ENCODE data around the gene MBTPS2.

Gene MBTPS2

DNA sequence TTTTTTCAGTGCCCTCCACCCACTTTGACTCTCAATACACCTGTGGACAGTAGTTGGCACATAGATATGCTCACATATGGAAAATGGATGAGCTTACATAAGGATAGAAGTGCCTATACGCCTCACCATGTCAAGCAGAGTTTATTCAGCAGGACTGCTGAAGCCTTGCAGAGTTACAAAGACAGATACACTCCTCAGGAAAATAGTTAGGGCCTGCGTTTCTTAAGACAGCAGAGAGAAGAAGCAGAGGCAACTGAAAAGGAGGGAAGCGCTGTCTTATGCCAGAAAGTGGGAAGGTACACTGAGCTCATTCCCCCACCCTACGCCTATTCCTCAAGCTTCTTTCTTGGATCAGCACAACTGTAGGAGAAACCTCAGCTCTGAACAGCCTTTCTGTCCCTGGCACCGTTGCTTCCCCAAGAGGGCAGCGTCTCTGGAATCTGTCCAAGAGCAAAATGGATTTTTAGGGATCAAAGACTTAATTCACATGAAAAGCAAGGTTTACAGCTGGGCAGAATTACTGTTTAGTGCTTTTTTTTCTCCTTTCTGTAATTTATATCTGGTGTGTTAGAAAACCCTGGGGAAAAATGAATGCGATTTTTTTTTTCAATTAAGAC, 37.3 kb upstream of the MBTPS2 start:
- no peak overlapping the region for H4K8ac ChIP-seq (ENCODE audit: low read depth, low read length)
- no peaks in the 10 kb centered on the region for H3K9me3 ChIP-seq (replicated peaks in 1 of 2; ENCODE audit: control insufficient read depth in 2 of 2, insufficient read depth in 1 of 2, low read depth in 1 of 2, low read length in 2 of 2)
- no CpG with 5 or more reads among the region's 7 CpGs for WGBS, 2 donors (ENCODE audit: extremely low coverage in 2 of 2, insufficient read length in 2 of 2, insufficient replicate concordance in 1 of 2)

DNA sequence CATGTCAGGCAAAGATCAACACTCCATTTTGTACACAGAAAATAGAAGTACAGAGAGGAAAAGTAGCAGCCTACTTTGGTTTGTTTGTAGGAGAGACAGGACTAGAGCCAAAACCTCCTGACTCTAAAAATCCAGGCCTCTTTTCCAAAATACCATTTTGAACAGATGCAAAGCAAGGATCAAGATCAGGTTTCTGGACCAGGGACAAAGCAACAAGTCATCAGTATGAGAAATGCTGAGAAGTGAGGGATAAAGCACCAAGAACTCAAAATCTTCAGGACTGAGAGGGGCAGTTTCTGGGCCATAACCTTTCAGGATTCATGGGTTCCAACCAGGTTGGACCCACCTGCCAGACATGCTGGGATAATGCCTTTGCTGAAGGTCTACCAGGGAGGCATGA, 36.6 kb upstream of the MBTPS2 start:
- Histone ChIP-seq H2BK15ac (ENCODE audit: low read length) (no peak overlapping the region), H3K18ac (ENCODE audit: low read length) (no peak overlapping the region), H2BK5ac (ENCODE audit: low read length) (no peak overlapping the region), H3K9ac (ENCODE audit: low read depth, low read length, poor library complexity) (no peak overlapping the region), H2AK5ac (ENCODE audit: low read depth, low read length) (no peak overlapping the region), H3K4me2 (ENCODE audit: insufficient read depth, low read length, poor library complexity, severe bottlenecking) (no peak overlapping the region), H3K27ac (replicated peaks; ENCODE audit: low read length) (no peak overlapping the region), H3K4ac (ENCODE audit: low read length) (no peak overlapping the region), H3K14ac (ENCODE audit: low read length) (no peak overlapping the region), H3K4me1 (ENCODE audit: control insufficient read depth in 2 of 2, insufficient read depth in 1 of 2, low read depth in 1 of 2, low read length in 2 of 2) (no peaks in the 10 kb centered on the region), H2BK12ac (ENCODE audit: low read length) (no peak overlapping the region), H2BK120ac (ENCODE audit: low read depth, low read length) (no peak overlapping the region), H3K23ac (ENCODE audit: low read depth, low read length, poor library complexity) (no peak overlapping the region), H3K27me3 (ENCODE audit: control insufficient read depth in 3 of 3, insufficient read depth in 3 of 3, low read depth in 1 of 3, low read length in 3 of 3) (no peaks in the 10 kb centered on the region), H3K36me3 (replicated peaks in 1 of 2; ENCODE audit: control insufficient read depth in 2 of 2, insufficient read depth in 2 of 2, low read length in 2 of 2) (no peaks in the 10 kb centered on the region), H4K91ac (ENCODE audit: low read depth, low read length, poor library complexity) (no peak overlapping the region), H4K8ac (ENCODE audit: low read depth, low read length) (no peak overlapping the region), H2AFZ (ENCODE audit: low read length) (peak overlapping the region; percentile 38), H3K79me1 (ENCODE audit: low read depth, low read length) (no peaks in the 10 kb centered on the region), H3K4me3 (ENCODE audit: low read length in 2 of 2) (no peak overlapping the region), H3K9me3 (replicated peaks in 1 of 2; ENCODE audit: control insufficient read depth in 2 of 2, insufficient read depth in 1 of 2, low read depth in 1 of 2, low read length in 2 of 2) (no peaks in the 10 kb centered on the region)
- no peak for DNase-seq (ENCODE audit: low spot score)

More for the DNA sequence above, 37.3 kb upstream of the MBTPS2 start:
- DNase-seq (ENCODE audit: low spot score) = no peak
- Histone ChIP-seq H3K9ac (ENCODE audit: low read depth, low read length, poor library complexity) (peak overlapping the region; percentile 30), H3K23ac (ENCODE audit: low read depth, low read length, poor library complexity) (no peak overlapping the region), H3K4me2 (ENCODE audit: insufficient read depth, low read length, poor library complexity, severe bottlenecking) (no peak overlapping the region), H2BK120ac (ENCODE audit: low read depth, low read length) (no peak overlapping the region), H3K4me1 (ENCODE audit: control insufficient read depth in 2 of 2, insufficient read depth in 1 of 2, low read depth in 1 of 2, low read length in 2 of 2) (no peaks in the 10 kb centered on the region), H4K91ac (ENCODE audit: low read depth, low read length, poor library complexity) (no peak overlapping the region), H3K4me3 (ENCODE audit: low read length in 2 of 2) (no peak overlapping the region), H2BK15ac (ENCODE audit: low read length) (no peak overlapping the region), H3K27me3 (ENCODE audit: control insufficient read depth in 3 of 3, insufficient read depth in 3 of 3, low read depth in 1 of 3, low read length in 3 of 3) (no peaks in the 10 kb centered on the region), H3K36me3 (replicated peaks in 1 of 2; ENCODE audit: control insufficient read depth in 2 of 2, insufficient read depth in 2 of 2, low read length in 2 of 2) (no peaks in the 10 kb centered on the region), H2BK5ac (ENCODE audit: low read length) (no peak overlapping the region), H3K27ac (replicated peaks; ENCODE audit: low read length) (no peak overlapping the region), H3K4ac (ENCODE audit: low read length) (no peak overlapping the region), H3K18ac (ENCODE audit: low read length) (no peak overlapping the region), H2AFZ (ENCODE audit: low read length) (peak overlapping the region; percentile 34), H2AK5ac (ENCODE audit: low read depth, low read length) (no peak overlapping the region), H2BK12ac (ENCODE audit: low read length) (no peak overlapping the region), H3K79me1 (ENCODE audit: low read depth, low read length) (no peaks in the 10 kb centered on the region), H3K14ac (ENCODE audit: low read length) (no peak overlapping the region)

DNA sequence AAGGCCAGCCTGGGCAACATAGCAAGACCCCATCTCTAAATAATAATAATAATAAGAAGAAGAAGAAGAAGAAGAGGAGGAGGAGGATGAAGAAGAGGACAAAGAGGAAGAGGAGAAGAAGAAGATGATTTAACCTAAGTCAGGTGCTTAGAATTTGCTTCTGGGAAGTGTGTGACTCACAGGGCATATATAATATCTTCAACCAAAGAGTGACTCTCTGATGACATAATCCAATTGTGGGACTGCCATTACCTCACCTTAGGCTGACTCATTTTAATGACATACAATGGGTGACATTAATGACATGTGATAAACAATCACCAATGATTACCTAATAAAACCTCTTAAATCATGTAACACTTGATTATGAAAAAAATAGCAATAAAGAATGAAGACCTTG, 32.7 kb upstream of the MBTPS2 start:
- no peak for DNase-seq (ENCODE audit: low spot score)
- Histone ChIP-seq H2AFZ (ENCODE audit: low read length) (no peak overlapping the region), H3K9me3 (replicated peaks in 1 of 2; ENCODE audit: control insufficient read depth in 2 of 2, insufficient read depth in 1 of 2, low read depth in 1 of 2, low read length in 2 of 2) (no peaks in the 10 kb centered on the region), H2BK5ac (ENCODE audit: low read length) (no peak overlapping the region), H4K8ac (ENCODE audit: low read depth, low read length) (no peak overlapping the region), H4K91ac (ENCODE audit: low read depth, low read length, poor library complexity) (no peak overlapping the region), H3K27me3 (ENCODE audit: control insufficient read depth in 3 of 3, insufficient read depth in 3 of 3, low read depth in 1 of 3, low read length in 3 of 3) (no peaks in the 10 kb centered on the region), H3K18ac (ENCODE audit: low read length) (no peak overlapping the region), H2AK5ac (ENCODE audit: low read depth, low read length) (no peak overlapping the region), H2BK15ac (ENCODE audit: low read length) (no peak overlapping the region), H2BK12ac (ENCODE audit: low read length) (no peak overlapping the region), H3K36me3 (replicated peaks in 1 of 2; ENCODE audit: control insufficient read depth in 2 of 2, insufficient read depth in 2 of 2, low read length in 2 of 2) (no peaks in the 10 kb centered on the region), H3K4me2 (ENCODE audit: insufficient read depth, low read length, poor library complexity, severe bottlenecking) (no peak overlapping the region), H3K4me1 (ENCODE audit: control insufficient read depth in 2 of 2, insufficient read depth in 1 of 2, low read depth in 1 of 2, low read length in 2 of 2) (no peaks in the 10 kb centered on the region), H3K4ac (ENCODE audit: low read length) (no peak overlapping the region), H3K9ac (ENCODE audit: low read depth, low read length, poor library complexity) (no peak overlapping the region), H3K23ac (ENCODE audit: low read depth, low read length, poor library complexity) (no peak overlapping the region), H3K79me1 (ENCODE audit: low read depth, low read length) (no peaks in the 10 kb centered on the region), H3K14ac (ENCODE audit: low read length) (no peak overlapping the region), H3K4me3 (ENCODE audit: low read length in 2 of 2) (no peak overlapping the region), H2BK120ac (ENCODE audit: low read depth, low read length) (no peak overlapping the region), H3K27ac (replicated peaks; ENCODE audit: low read length) (no peak overlapping the region)

DNA sequence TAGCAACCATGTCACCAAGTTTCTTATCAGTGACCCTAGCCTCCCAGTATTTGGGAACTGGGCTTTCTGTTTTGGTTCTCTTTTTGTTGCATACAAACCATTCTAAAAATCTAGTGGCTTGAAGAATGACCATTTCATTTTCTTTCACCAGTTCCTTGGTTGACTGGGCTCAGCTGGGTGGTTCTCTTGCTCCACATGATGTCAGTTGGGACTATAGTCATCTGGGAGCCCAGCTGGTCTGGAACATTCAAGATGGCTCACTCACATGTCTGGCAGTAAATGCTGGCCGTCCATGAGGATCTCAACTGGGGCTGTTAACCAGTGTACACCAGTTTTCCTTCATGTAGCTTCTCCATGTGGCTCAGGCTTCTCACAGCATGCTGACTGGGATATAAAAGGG, 27.6 kb upstream of the MBTPS2 start:
- Histone ChIP-seq H3K4me3 (ENCODE audit: low read length in 2 of 2) (no peak overlapping the region), H2BK5ac (ENCODE audit: low read length) (no peak overlapping the region), H3K27me3 (ENCODE audit: control insufficient read depth in 3 of 3, insufficient read depth in 3 of 3, low read depth in 1 of 3, low read length in 3 of 3) (no peaks in the 10 kb centered on the region), H4K91ac (ENCODE audit: low read depth, low read length, poor library complexity) (no peak overlapping the region), H3K14ac (ENCODE audit: low read length) (no peak overlapping the region), H3K4me1 (ENCODE audit: control insufficient read depth in 2 of 2, insufficient read depth in 1 of 2, low read depth in 1 of 2, low read length in 2 of 2) (peaks cover 2 to 19% of the 10 kb centered on the region in 2 donors), H3K18ac (ENCODE audit: low read length) (no peak overlapping the region), H4K8ac (ENCODE audit: low read depth, low read length) (no peak overlapping the region), H3K9ac (ENCODE audit: low read depth, low read length, poor library complexity) (no peak overlapping the region), H2BK12ac (ENCODE audit: low read length) (no peak overlapping the region), H3K79me1 (ENCODE audit: low read depth, low read length) (no peaks in the 10 kb centered on the region), H3K23ac (ENCODE audit: low read depth, low read length, poor library complexity) (no peak overlapping the region), H3K36me3 (replicated peaks in 1 of 2; ENCODE audit: control insufficient read depth in 2 of 2, insufficient read depth in 2 of 2, low read length in 2 of 2) (no peaks in the 10 kb centered on the region), H2AFZ (ENCODE audit: low read length) (no peak overlapping the region), H3K4ac (ENCODE audit: low read length) (no peak overlapping the region), H3K9me3 (replicated peaks in 1 of 2; ENCODE audit: control insufficient read depth in 2 of 2, insufficient read depth in 1 of 2, low read depth in 1 of 2, low read length in 2 of 2) (no peaks in the 10 kb centered on the region), H3K27ac (replicated peaks; ENCODE audit: low read length) (no peak overlapping the region), H2BK15ac (ENCODE audit: low read length) (no peak overlapping the region), H3K4me2 (ENCODE audit: insufficient read depth, low read length, poor library complexity, severe bottlenecking) (no peak overlapping the region), H2AK5ac (ENCODE audit: low read depth, low read length) (no peak overlapping the region), H2BK120ac (ENCODE audit: low read depth, low read length) (no peak overlapping the region)
- DNase-seq (ENCODE audit: low spot score) = no peak
- WGBS, 2 donors (ENCODE audit: extremely low coverage in 2 of 2, insufficient read length in 2 of 2, insufficient replicate concordance in 1 of 2) = no CpG with 5 or more reads among the region's 1 CpG

Measured in neuronal stem cell (in vitro differentiated cells).